AG10803 (cell line): ENCODE data around the gene ZNF593.

Source experiments
- DNase-seq: peaks from one replicate; pipeline ENCODE4 v3.0.0; 2010; ENCODE audit warnings: low read depth
- H3K4me3 ChIP-seq: 2 replicates; pipeline ENCODE4 v1.5.1; 2011; ENCODE audit warnings: mild to moderate bottlenecking, low read length, control low read depth
- CTCF ChIP-seq: conservative IDR thresholded peaks from 2 replicates; pipeline ENCODE4 v1.5.1; 2011; ENCODE audit warnings: mild to moderate bottlenecking, low read length, control low read depth, inconsistent platforms

ZNF593 gene

GRCh38 chr1:26215246-26215645 is 45.5 kb downstream of the ZNF593 start:
- no peak for TF ChIP-seq CTCF
- H3K4me3 ChIP-seq, result no peak overlapping the region
- no peak for DNase-seq

- no peak for TF ChIP-seq CTCF
- no peak for DNase-seq
- H3K4me3 ChIP-seq, result no peak overlapping the region
These were observed 49.3 kb downstream of the ZNF593 start for GRCh38 chr1:26218906-26219494.
